Right renal pelvis (tissue), 4 donors: ENCODE measurements around the gene STX16. TPM values are rescaled to one million over a fixed set of nuclear protein-coding genes. Genes with fewer than 3 reads are reported as not detected.

Source experiments
- DNase-seq, 4 donors: peaks; one replicate each; pipeline ENCODE4 v3.0.0-alpha.2; 2013; ENCODE audit warnings: low read depth in 4 of 4, low spot score in 3 of 4, missing footprints in 1 of 4
- polyA plus RNA-seq, 4 donors: library from polyadenylated mRNA; unstranded; fragments of 120-200 nt; gene quantifications; one replicate each; pipeline ENCODE4 v1.2.1, GENCODE V29; 2013; ENCODE audit not compliant: insufficient read length in 4 of 4

Gene STX16
- polyA plus RNA-seq, 4 donors: 49.7 to 66.0 (median 54.6) TPM

- DNase-seq: no peak
Measured at GRCh38 chr20:58695084-58695722, 44.1 kb downstream of the STX16 start.

GRCh38 chr20:58695895-58696375 is 44.9 kb downstream of the STX16 start:
- DNase-seq: no peak

GRCh38 chr20:58696411-58696961 is 45.4 kb downstream of the STX16 start:
- DNase-seq: no peak

DNA sequence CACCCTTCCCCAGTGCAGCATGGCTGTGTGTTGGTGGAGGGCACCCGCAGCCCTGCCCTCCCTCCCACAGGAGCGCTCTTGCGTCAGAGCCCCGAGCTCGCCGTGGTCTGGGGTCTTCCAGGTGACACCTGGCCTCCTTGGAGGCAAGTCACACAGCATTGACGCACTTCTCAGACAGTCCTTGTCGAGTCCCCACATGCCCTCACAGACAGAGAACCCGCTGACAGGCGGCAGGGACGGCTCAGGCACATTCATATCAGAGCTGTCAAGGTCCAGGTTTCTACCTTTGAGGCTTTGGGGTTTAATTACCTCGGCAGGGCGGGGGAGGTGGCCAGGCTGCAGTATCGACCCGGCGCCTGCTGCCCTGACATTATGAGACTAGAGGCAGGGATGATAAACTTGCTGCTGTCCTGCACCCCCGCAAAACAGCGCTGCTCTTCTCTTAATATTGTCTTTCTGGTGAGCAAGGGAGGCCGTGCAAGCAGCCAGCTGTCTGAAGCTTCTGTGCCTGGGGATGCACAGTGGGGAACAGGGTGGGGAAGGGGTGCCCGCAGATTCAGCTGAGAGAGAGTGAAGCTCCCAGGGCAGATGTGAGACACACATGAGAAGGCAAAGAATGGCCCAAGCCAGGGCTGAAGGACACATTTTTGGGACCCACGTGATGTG is 46.3 kb downstream of the STX16 start:
- no peak for DNase-seq

GRCh38 chr20:58697867-58698703 is 47.0 kb downstream of the STX16 start:
- no peak for DNase-seq

DNA sequence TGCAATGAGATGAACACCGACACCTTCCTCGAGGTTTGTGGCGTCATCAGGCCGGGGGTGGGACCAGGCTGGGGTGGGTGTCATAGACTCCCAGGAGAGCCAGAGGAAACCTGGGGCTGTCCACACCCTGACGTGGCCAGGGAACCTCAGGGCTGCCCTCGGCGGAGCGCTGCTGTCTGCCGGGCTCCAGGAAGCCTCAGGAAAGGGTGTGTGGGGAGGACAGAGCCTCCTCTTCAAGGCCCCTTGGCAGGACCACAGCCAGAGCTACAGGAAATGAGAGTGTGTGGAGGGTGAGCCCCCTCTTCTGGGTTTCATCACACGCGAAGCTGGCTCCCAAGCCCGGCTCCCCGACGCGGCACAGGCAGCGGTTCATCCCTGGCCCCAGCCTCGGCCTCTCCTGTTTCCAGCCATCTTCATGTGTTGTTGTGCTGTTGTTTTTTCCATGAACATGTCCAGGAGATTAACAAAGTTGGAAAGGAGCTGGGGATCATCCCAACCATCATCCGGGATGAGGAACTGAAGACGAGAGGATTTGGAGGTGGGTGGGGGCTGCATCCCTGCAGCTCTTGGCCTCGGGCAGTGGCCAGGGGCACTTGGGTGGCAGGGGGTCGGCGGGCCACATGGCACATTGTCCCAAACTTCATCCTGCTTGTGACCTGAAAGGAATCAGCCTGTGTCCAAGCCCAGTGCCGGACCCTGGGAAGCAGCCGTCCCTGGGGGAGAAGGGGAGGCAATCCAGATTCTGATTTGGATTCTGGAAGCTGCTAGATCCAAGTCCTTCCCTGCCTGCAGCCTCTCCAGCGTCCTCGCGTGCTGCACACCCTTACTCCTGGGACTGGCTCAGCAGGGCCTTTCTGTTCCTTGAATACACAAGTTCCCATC is 47.9 kb downstream of the STX16 start:
- no peak for DNase-seq

DNA sequence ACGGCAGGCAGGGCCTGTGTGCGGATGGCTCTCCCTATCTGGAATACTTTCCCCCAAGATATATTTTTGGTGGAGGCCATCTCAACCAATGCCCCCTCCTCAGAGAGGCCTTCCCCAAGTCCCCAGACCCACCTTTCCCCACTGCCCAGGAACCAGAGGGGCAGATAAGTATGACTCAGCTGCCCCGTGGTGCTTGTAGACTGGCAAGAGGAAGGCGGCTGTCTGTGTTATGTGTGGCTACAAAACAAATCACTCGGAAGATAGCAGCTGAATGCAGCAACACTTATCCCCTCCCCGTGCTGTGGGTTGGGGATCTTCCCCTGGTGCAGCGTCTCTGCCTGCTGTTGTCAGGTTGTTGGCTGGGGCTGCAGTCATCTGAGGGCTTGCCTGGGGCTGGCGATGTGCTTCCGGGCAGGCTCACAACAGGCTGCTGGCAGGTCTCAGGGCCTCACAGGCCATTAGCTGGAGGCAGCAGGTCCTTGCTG is 48.6 kb downstream of the STX16 start:
- DNase-seq: no peak

GRCh38 chr20:58700121-58700821 is 49.2 kb downstream of the STX16 start:
- no peak for DNase-seq

DNA sequence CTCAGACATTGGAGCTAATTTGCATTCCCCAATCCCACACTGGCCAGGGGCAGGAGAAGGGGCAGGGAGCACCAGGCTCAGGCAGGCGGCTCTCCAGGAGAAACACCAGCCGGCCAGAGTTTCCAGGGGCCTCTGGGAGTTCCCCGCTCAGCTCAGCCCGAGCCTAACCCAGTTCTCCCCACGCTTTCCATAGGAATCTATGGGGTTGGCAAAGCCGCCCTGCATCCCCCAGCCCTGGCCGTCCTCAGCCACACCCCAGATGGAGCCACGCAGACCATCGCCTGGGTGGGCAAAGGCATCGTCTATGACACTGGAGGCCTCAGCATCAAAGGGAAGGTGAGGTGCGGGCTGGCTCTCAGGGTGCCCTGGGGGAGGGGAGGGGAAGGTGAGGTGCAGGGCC is 49.7 kb downstream of the STX16 start:
- no peak for DNase-seq

GRCh38 chr20:58701431-58702160 is 50.5 kb downstream of the STX16 start:
- DNase-seq: no peak

GRCh38 chr20:58702161-58702510 is 51.1 kb downstream of the STX16 start:
- DNase-seq: no peak

DNA sequence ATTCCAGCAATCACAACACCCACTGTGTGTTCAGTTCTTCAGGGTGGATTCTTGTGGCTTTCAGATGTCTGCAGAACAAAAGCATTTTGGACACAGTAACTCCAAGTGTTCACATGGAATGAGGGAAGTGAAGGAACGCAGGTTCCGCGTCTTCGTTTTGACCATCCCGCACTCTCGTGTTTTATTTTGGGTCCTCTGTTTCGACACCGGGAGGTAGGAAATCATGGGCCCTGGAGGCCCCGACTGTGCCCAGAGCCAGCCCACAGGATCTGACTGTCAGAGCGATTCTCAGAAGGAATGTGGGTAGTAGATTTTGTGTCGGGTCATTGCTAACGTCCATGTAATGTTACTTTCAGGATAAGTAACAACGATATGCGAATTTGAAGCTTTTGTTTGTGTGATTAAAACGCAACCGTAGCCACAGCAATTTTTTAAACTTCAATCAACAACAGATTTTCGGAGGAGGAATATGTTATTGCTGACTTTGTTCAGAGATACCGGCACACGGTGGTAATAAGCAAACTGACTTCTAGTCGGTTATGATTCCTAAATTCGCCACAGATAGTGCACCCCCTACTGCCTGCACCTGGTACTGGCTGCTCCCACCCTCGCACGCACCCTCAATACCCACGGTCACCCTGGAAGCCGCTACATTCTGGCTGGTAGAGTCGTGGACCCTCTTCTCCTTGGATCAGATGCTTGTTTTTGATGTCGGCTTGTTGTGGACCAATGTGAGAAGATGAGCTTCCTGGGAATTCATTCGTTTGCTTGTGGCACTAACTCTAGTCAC is 52.0 kb downstream of the STX16 start:
- DNase-seq: no peak

DNA sequence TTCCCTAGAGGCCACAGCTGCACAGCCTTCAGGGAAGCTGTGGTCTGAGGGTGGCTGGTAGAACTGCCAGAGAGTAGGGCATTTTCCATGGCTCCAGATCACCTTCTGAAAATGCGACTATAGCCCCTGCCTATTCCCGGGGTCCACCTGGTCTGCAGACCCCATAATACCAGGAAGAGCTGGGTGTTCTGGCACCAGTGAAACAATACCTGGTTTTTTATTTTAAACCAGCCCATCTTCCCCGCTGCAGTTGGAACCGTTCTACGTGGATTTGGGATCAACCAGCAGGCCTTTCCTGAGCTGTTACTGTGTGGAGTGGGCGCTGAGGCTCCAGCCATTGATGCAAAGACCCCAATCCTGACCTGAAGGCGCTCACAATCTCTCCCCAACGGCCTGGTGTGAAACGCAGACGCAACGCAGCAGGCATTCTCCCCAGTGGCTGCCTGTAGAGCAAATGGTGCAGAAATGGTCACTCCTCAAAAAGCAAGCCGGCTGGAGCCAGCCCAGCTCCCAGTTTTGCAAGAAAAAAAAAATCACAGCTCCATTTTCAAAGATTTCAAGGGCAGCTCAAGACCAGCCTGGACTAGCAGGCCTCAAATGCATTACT is 52.8 kb downstream of the STX16 start:
- no peak for DNase-seq

DNA sequence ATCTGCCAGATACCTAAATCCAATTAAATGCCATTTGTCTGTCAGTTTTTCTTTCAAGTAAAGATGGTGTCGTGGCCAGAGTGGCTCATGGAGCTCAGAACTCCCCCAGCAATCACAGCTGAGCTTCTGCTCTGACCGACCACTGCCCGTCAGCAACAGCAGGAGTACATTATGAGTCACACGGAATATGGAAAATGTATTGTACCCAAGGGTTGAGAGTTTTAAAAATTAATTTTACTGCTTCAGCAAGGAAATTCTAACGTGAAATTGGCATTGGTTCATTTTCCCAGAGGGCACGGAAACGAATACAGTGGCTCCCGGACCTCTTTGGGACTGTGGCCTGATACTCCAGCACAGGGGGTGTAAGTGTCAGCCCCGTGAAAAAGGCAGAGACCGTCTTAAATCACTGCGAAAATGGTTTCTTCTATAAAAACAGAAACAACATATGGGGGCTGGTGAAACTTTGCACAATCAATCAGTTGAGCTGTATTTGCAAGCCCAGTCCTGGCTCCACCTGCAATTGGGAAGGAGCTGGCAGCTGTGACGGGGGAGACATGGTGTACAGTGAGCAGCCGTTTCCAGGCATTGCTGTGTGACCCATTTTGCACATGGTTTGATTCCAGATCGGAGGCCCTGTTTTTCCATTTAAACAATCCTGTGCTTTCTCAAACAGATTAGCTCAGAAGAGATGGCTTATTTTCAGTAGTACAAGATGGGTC is 54.3 kb downstream of the STX16 start:
- DNase-seq: no peak

DNA sequence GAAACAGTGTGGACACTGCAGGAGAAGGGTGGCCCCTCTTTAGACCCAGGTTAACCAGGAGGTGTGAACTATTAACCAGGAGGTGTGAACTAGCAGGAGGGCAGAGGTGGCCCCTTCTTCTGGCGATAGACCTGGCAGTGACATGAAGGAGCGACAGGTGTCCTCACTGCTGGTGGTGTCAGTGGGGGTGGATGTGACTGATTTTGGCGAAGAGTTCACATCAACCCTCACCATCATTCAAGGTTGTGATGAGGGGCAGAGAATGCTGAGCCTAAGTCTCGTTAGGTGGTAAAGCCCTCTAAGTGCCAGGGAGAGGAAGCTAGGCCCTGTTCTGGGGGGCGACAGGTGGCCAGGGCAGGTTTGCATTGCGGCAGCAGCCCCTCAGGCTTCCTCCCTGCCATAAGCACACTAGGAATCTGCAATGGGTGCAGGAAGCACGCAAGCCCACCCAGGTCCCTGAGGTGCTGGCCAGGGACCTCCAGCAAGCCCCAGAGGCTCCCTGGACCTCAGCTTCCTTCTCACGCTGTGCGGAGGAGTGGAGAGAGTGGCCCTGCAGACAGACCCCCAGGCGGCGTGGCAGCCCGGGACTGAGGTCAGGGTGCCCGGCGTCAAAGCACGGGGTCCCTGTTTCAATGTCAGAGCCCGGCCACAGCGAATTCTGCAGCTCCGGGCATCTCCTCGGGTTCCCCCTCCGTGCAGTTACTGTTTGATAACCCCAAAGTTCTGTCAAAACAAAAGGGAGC is 55.2 kb downstream of the STX16 start:
- DNase-seq: no peak

GRCh38 chr20:58706975-58707681 is 56.0 kb downstream of the STX16 start:
- no peak for DNase-seq
